ENCODE measurements around the gene ZRANB2. TPM values are rescaled to one million over a fixed set of nuclear protein-coding genes. Genes with fewer than 3 reads are reported as not detected.

The ZRANB2 gene, protein sequence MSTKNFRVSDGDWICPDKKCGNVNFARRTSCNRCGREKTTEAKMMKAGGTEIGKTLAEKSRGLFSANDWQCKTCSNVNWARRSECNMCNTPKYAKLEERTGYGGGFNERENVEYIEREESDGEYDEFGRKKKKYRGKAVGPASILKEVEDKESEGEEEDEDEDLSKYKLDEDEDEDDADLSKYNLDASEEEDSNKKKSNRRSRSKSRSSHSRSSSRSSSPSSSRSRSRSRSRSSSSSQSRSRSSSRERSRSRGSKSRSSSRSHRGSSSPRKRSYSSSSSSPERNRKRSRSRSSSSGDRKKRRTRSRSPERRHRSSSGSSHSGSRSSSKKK
- total RNA-seq: 10 to 100 TPM; 18.3 to 32.0 (median 24.7) TPM
- long read RNA-seq, partial matches to known transcripts: 14 of 18 reads
- long read RNA-seq, other reads (novel, unspliced or antisense): 2 of 18 reads

DNA sequence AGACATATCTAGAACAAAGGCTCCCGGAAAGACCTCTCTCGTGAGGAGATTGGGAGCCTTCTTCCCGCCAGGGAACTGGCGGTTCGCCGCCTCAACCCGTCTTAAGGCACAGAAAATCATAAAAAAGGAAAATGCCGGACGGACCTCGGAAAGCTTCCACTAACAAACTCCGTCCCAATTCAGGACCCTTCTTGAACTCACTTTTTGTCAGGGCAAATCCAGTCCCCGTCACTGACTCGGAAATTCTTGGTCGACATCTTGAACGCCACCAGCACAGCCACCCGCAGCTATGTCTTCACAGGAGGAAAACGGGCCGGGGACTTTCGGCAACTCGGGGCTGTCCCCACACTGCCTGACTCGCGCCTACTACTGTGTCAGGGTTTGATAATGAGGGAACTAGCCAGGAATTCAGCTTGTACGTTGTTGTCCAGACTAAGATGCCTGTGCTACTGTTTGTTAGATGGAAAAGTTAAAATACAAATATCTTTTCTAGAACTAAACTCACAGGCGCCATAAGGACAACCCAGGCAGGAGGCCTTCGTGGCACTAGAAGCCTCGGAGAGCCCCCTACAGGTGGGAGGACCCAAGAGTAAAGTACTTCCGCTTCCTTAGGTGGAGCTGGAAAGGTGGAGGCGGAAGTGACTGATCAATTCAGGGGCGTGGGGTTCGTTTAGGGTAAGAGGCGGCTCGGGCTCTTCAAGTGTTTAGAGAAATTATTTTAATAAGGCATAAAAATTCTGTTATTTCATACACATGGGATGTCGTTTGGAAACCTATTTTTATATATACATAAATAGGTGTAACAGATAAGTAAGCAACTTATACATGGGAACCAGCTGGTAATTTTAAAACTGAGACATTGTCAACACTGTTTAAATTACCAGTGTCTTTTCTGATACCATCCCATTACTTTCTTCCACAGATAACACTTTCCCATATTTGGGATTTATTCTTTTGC lies at the start of gene ZRANB2:
Gene ZRANB2 (minus strand): TSS at position 297 of the 958 bp plus-strand sequence. CDS start 40 bp downstream, at position 257.
- DNase-seq (peak; percentile 82 to 93 (median 90)), ATAC-seq (peak; percentile 99)
- TF ChIP-seq POLR2A (IDR thresholded peaks at IDR 0.05): peak; percentile 69
- peak; percentile 63 to 76 (median 69) for TF ChIP-seq CTCF (IDR thresholded peaks at IDR 0.05)
- peak within 1 kb of the TSS; percentile 72 to 88 (median 82) for H3K4me3 ChIP-seq
- intact Hi-C loops (cut with DNase I): no loop called here
- peak within 1 kb of the TSS; percentile 83 to 92 (median 91) for H3K27ac ChIP-seq
- no peaks in the 10 kb centered on the region for H3K27me3 ChIP-seq
- WGBS (ENCODE audit: insufficient coverage, low coverage, low lambda C conversion rate, missing lambda C conversion rate): under 1% methylated on average over 28 of the region's 33 CpGs
- H3K36me3 ChIP-seq: peaks cover 0 to 23% (median 5%) of the 10 kb centered on the region in 4 donors
- no peaks in the 10 kb centered on the region for H3K9me3 ChIP-seq
- peaks cover 0 to 18% (median 4%) of the 10 kb centered on the region in 4 donors for H3K4me1 ChIP-seq

- ATAC-seq: no peak
- Histone ChIP-seq H3K4me3 (no peak overlapping the region), H3K9me3 (peaks cover 0 to 18% (median 0%) of the 10 kb centered on the region in 4 donors), H3K27me3 (no peaks in the 10 kb centered on the region), H3K4me1 (no peaks in the 10 kb centered on the region), H3K36me3 (no peaks in the 10 kb centered on the region), H3K27ac (no peak overlapping the region)
- no peak for DNase-seq
- 57% methylated on average over 2 of the region's 2 CpGs for WGBS (ENCODE audit: insufficient coverage, low coverage, low lambda C conversion rate, missing lambda C conversion rate)
- intact Hi-C loops (cut with DNase I): no loop called here
- TF ChIP-seq CTCF (IDR thresholded peaks at IDR 0.05): no peak
- TF ChIP-seq POLR2A (IDR thresholded peaks at IDR 0.05): no peak
Observed at GRCh38 chr1:71128060-71128459, 47.2 kb upstream of the ZRANB2 start.

GRCh38 chr1:71118086-71118485 lies 37.3 kb upstream of the ZRANB2 start:
- Histone ChIP-seq H3K27me3 (no peaks in the 10 kb centered on the region), H3K27ac (no peak overlapping the region), H3K36me3 (no peaks in the 10 kb centered on the region), H3K4me3 (no peak overlapping the region), H3K9me3 (no peaks in the 10 kb centered on the region), H3K4me1 (no peaks in the 10 kb centered on the region)
- intact Hi-C loops (cut with DNase I): no loop called here
- ATAC-seq (no peak), DNase-seq (no peak)
- 48% methylated on average over 2 of the region's 2 CpGs for WGBS (ENCODE audit: insufficient coverage, low coverage, low lambda C conversion rate, missing lambda C conversion rate)
- TF ChIP-seq CTCF (IDR thresholded peaks at IDR 0.05): no peak
- no peak for TF ChIP-seq POLR2A (IDR thresholded peaks at IDR 0.05)

DNA sequence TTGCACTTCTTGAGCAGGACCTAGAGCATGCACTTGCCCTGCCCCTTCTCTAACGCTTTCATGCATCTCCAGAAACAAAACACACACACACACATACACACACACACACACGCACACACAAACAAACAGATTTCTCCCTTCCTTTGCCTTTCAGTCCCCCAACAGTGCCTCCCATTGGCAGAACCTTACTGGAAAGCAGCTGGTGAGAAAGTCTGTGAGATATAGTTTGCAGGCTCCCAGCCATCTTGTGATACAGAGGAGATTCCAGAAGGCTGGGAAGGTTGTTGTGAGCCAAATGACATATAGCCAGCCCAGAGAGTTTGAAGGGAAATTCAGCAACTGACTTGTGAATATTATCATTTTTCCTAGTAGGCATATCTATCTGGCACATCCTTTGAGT lies 35.9 kb upstream of the ZRANB2 start:
- 60% methylated on average over 1 of the region's 2 CpGs for WGBS (ENCODE audit: insufficient coverage, low coverage, low lambda C conversion rate, missing lambda C conversion rate)
- TF ChIP-seq POLR2A (IDR thresholded peaks at IDR 0.05) (no peak), CTCF (IDR thresholded peaks at IDR 0.05) (no peak)
- no peak overlapping the region for H3K27ac ChIP-seq

More for the DNA sequence above, 35.9 kb upstream of the ZRANB2 start:
- ATAC-seq (no peak), DNase-seq (no peak)
- H3K4me1 ChIP-seq: no peaks in the 10 kb centered on the region
- intact Hi-C loops (cut with DNase I): no loop called here
- H3K36me3 ChIP-seq: no peaks in the 10 kb centered on the region
- H3K4me3 ChIP-seq: no peak overlapping the region
- no peaks in the 10 kb centered on the region for H3K27me3 ChIP-seq
- no peaks in the 10 kb centered on the region for H3K9me3 ChIP-seq

Measured in right lobe of liver (tissue), 6 donors.